SK-N-SH (cell line): Measurements from ENCODE around the gene LDB2. TPM values are rescaled to one million over a fixed set of nuclear protein-coding genes. Genes with fewer than 3 reads are reported as not detected.

Source experiments
- CTCF ChIA-PET: fragments of 300-600, 350-600 bp; formaldehyde crosslinking; extraction: SDS; loops from one replicate; lab custom pipeline; 2021; lab: Yijun Ruan, JAX
- POLR2A ChIA-PET: fragments of 350-600 bp; sonication (Branson Sonifier 250); formaldehyde crosslinking; extraction: SDS; loops from one replicate; lab custom pipeline; 2020; ENCODE audit warnings: antibody characterized with exemption, inconsistent platforms; lab: Yijun Ruan, JAX
- DNase-seq: peaks from one replicate; pipeline ENCODE4 v3.0.0; 2012
- H2AFZ ChIP-seq: fragments of 200-600 bp; sonication (generic); 2 replicates; pipeline ENCODE4 v1.8.1; 2016; ENCODE audit warnings: antibody characterized with exemption, mild to moderate bottlenecking, low read depth
- H3F3A ChIP-seq: fragments of 200-600 bp; sonication (generic); replicated peaks from 2 replicates; pipeline ENCODE3; 2016; ENCODE audit warnings: antibody characterized with exemption, mild to moderate bottlenecking; ENCODE audit not compliant: insufficient read depth
- H3K27ac ChIP-seq, 2 experiments: fragments of 200-500 bp in 1 of 2; fragments of 200-600 bp in 1 of 2; sonication (Bioruptor generic) in 1 of 2; sonication (generic), shearing (Covaris generic) in 1 of 2; 2 replicates each; pipeline versions ENCODE4 v1.5.1 to v1.6.1; 2014 to 2016; ENCODE audit warnings: low read depth in 2 of 2, inconsistent platforms in 1 of 2, low read length in 1 of 2, mild to moderate bottlenecking in 1 of 2, mixed read lengths in 1 of 2
- H3K27me3 ChIP-seq: fragments of 200-600 bp; sonication (generic), shearing (Covaris generic); 2 replicates; pipeline ENCODE4 v1.6.1; 2016; ENCODE audit warnings: mixed run types; ENCODE audit not compliant: insufficient read depth
- H3K36me3 ChIP-seq, 2 experiments: fragments of 200-500 bp in 1 of 2; fragments of 200-600 bp in 1 of 2; sonication (Bioruptor generic) in 1 of 2; sonication (generic) in 1 of 2; replicated peaks in 1 of 2; 2 replicates each; pipeline versions ENCODE3 to v1.5.1; 2014 to 2016; ENCODE audit warnings: low read length in 1 of 2, mild to moderate bottlenecking in 1 of 2; ENCODE audit not compliant: insufficient read depth in 2 of 2, control insufficient read depth in 1 of 2
- H3K4me1 ChIP-seq, 2 experiments: fragments of 200-500 bp in 1 of 2; fragments of 200-600 bp in 1 of 2; sonication (Bioruptor generic) in 1 of 2; sonication (generic), shearing (Covaris generic) in 1 of 2; 2 replicates each; pipeline versions ENCODE4 v1.5.1 to v1.6.1; 2014 to 2016; ENCODE audit warnings: low read depth in 1 of 2, low read length in 1 of 2, mixed run types in 1 of 2; ENCODE audit not compliant: insufficient read depth in 2 of 2, control insufficient read depth in 1 of 2
- H3K4me2 ChIP-seq: fragments of 200-600 bp; sonication (generic), shearing (Covaris generic); 2 replicates; pipeline ENCODE4 v1.6.1; 2017; ENCODE audit warnings: mixed run types
- H3K4me3 ChIP-seq, 2 experiments: fragments of 200-500 bp in 1 of 2; fragments of 200-600 bp in 1 of 2; sonication (Bioruptor generic) in 1 of 2; sonication (generic), shearing (Covaris generic) in 1 of 2; 2 replicates each; pipeline versions ENCODE4 v1.5.1 to v1.8.1; 2014 to 2016; ENCODE audit warnings: low read depth in 2 of 2, inconsistent platforms in 1 of 2, low read length in 1 of 2, mild to moderate bottlenecking in 1 of 2, mixed read lengths in 1 of 2, moderate library complexity in 1 of 2
- H3K79me2 ChIP-seq: fragments of 200-600 bp; sonication (generic); 2 replicates; pipeline ENCODE4 v1.8.1; 2017; ENCODE audit warnings: mild to moderate bottlenecking; ENCODE audit not compliant: insufficient read depth
- H3K9ac ChIP-seq: fragments of 200-600 bp; sonication (generic); 2 replicates; pipeline ENCODE4 v1.6.1; 2017; ENCODE audit warnings: mixed run types
- H3K9me2 ChIP-seq: fragments of 200-600 bp; sonication (generic); 2 replicates; pipeline ENCODE4 v1.6.1; 2017; ENCODE audit warnings: mixed run types
- H3K9me3 ChIP-seq: fragments of 200-600 bp; sonication (generic); 2 replicates; pipeline ENCODE4 v1.6.1; 2017; ENCODE audit warnings: mixed run types, mild to moderate bottlenecking, moderate library complexity
- H4K20me1 ChIP-seq: fragments of 200-600 bp; sonication (generic); 2 replicates; pipeline ENCODE4 v1.6.1; 2017; ENCODE audit warnings: mild to moderate bottlenecking, mixed run types; ENCODE audit not compliant: insufficient read depth
- CTCF ChIP-seq: fragments of 200-600 bp; sonication (generic); IDR thresholded peaks from 2 replicates; pipeline ENCODE4 v1.6.1; 2017; ENCODE audit warnings: antibody characterized with exemption, mild to moderate bottlenecking, moderate library complexity
- ELF1 ChIP-seq: IDR thresholded peaks from 2 replicates; pipeline ENCODE4 v1.4.0; 2012
- EP300 ChIP-seq, 2 experiments: IDR thresholded peaks; 2 replicates each; pipeline versions ENCODE4 v1.4.0 to v1.6.1; 2012; ENCODE audit warnings: borderline replicate concordance in 1 of 2, low read depth in 1 of 2, low read length in 1 of 2
- EZH2phosphoT487 ChIP-seq: fragments of 200-600 bp; sonication (generic); IDR thresholded peaks from 2 replicates; pipeline ENCODE4 v1.6.1; 2017; ENCODE audit warnings: low read depth, mixed run types, mild to moderate bottlenecking, antibody characterized with exemption, moderate library complexity, borderline replicate concordance
- FOSL2 ChIP-seq: IDR thresholded peaks from 2 replicates; pipeline ENCODE4 v1.4.0; 2012; ENCODE audit warnings: low read depth, mild to moderate bottlenecking, moderate library complexity, borderline replicate concordance
- FOXJ3 ChIP-seq: sonication (generic); formaldehyde crosslinking; IDR thresholded peaks from 2 replicates; pipeline ENCODE4 v1.5.1; 2020; ENCODE audit warnings: mild to moderate bottlenecking, missing genetic modification reagents
- FOXM1 ChIP-seq: IDR thresholded peaks from 2 replicates; pipeline ENCODE4 v1.4.0; 2012; ENCODE audit warnings: low read depth, mild to moderate bottlenecking
- GATA2 ChIP-seq: sonication (generic); formaldehyde crosslinking; IDR thresholded peaks from 2 replicates; pipeline ENCODE4 v1.5.0; 2020; ENCODE audit warnings: mild to moderate bottlenecking, missing genetic modification reagents
- JUND ChIP-seq: IDR thresholded peaks from 2 replicates; pipeline ENCODE4 v1.4.0; 2012
- MAX ChIP-seq: IDR thresholded peaks from 2 replicates; pipeline ENCODE4 v1.4.0; 2012; ENCODE audit warnings: low read depth
- NFIC ChIP-seq: IDR thresholded peaks from 2 replicates; pipeline ENCODE4 v1.4.0; 2012; ENCODE audit warnings: borderline replicate concordance
- PBX3 ChIP-seq: IDR thresholded peaks from 2 replicates; pipeline ENCODE4; 2012
- POLR2AphosphoS5 ChIP-seq: IDR thresholded peaks from 2 replicates; pipeline ENCODE4 v1.6.1; 2012; ENCODE audit warnings: low read depth, low read length
- RAD21 ChIP-seq: IDR thresholded peaks from 2 replicates; pipeline ENCODE4 v1.6.1; 2012; ENCODE audit warnings: mild to moderate bottlenecking, low read length
- RCOR1 ChIP-seq: fragments of 150-350 bp; IDR thresholded peaks from 2 replicates; pipeline ENCODE4 v1.6.1; 2017; ENCODE audit warnings: antibody characterized with exemption, low read length
- SIN3A ChIP-seq: IDR thresholded peaks from 2 replicates; pipeline ENCODE4 v1.6.1; 2012; ENCODE audit warnings: low read depth, mild to moderate bottlenecking, low read length, moderate library complexity, borderline replicate concordance
- TAF1 ChIP-seq: IDR thresholded peaks from 2 replicates; pipeline ENCODE4 v1.6.1; 2012; ENCODE audit warnings: low read depth, mild to moderate bottlenecking, low read length, moderate library complexity, borderline replicate concordance
- TEAD4 ChIP-seq: IDR thresholded peaks from 2 replicates; pipeline ENCODE4 v1.4.0; 2012; ENCODE audit warnings: mild to moderate bottlenecking, borderline replicate concordance; ENCODE audit not compliant: insufficient read depth
- YY1 ChIP-seq: IDR thresholded peaks from 2 replicates; pipeline ENCODE4 v1.4.0; 2012; ENCODE audit warnings: low read depth, mild to moderate bottlenecking
- ZBTB33 ChIP-seq: IDR thresholded peaks from 2 replicates; pipeline ENCODE4 v1.4.0; 2012; ENCODE audit warnings: low read depth, borderline replicate concordance
- WGBS: methylation state at CpG from one replicate; pipeline ENCODE4 v1.1.6; 2017; ENCODE audit warnings: low lambda C conversion rate; 5-methylcytosine and 5-hydroxymethylcytosine counted together
- polyA plus RNA-seq, 3 experiments: library from polyadenylated mRNA; depleted of rRNA; stranded (reverse); fragments of >200 nt; gene quantifications; 2 replicates each; pipeline ENCODE4 v1.2.3, GENCODE V29; 2012

LDB2 gene
- polyA plus RNA-seq, 1 of the 3 experiments (the other 2 are of a cell fraction): 11.0 TPM

GRCh38 chr4:16661813-16662212 lies 236.6 kb downstream of the LDB2 start:
- H3K9me2 ChIP-seq: no peaks in the 10 kb centered on the region
- no peaks in the 10 kb centered on the region for H3K27me3 ChIP-seq
- no peak for TF ChIP-seq GATA2 (CRISPR knock-in tag)
- no peak for TF ChIP-seq ELF1
- TF ChIP-seq FOXM1: no peak
- no peak for TF ChIP-seq SIN3A
- no peak for TF ChIP-seq FOXJ3 (CRISPR knock-in tag)
- TF ChIP-seq JUND: no peak
- no peak for TF ChIP-seq YY1
- no peak for TF ChIP-seq TEAD4
- TF ChIP-seq ZBTB33: no peak
- TF ChIP-seq TAF1: no peak
- TF ChIP-seq RAD21: no peak
- TF ChIP-seq NFIC: no peak
- TF ChIP-seq MAX: no peak
- no peak for TF ChIP-seq POLR2AphosphoS5
- no peak for TF ChIP-seq PBX3
- TF ChIP-seq RCOR1: no peak
- no peak for TF ChIP-seq EZH2phosphoT487
- no peak for TF ChIP-seq EP300 (IDR thresholded peaks at IDR 0.05; ENCODE audit: borderline replicate concordance in 1 of 2, low read depth in 1 of 2, low read length in 1 of 2)
- no peak for TF ChIP-seq CTCF
- no peak for TF ChIP-seq FOSL2
- ChIA-PET CTCF (no interaction called here), POLR2A (no interaction called here)
- no peak for DNase-seq
- H3K4me3 ChIP-seq: no peak overlapping the region
- no peaks in the 10 kb centered on the region for H3F3A ChIP-seq
- H3K27ac ChIP-seq: no peak overlapping the region
- H3K4me1 ChIP-seq: peaks cover 0 to 2% of the 10 kb centered on the region in 2 experiments; a peak in 2 of 4 replicates
- no peak overlapping the region for H3K9ac ChIP-seq
- H3K9me3 ChIP-seq: no peaks in the 10 kb centered on the region
- no peaks in the 10 kb centered on the region for H3K79me2 ChIP-seq
- no peaks in the 10 kb centered on the region for H4K20me1 ChIP-seq
- H2AFZ ChIP-seq: no peak overlapping the region
- H3K36me3 ChIP-seq: peaks cover 0 to 6% of the 10 kb centered on the region in 2 experiments
- H3K4me2 ChIP-seq: no peak overlapping the region
- WGBS: 75% methylated on average over 2 of the region's 2 CpGs
